Stimulated activated CD4-positive, alpha-beta T cell treated with anti-CD3 and anti-CD28 coated beads, Interleukin-1b, Interleukin-23, amount 100 ng/mL, for 48 hours (primary cell): Measurements from ENCODE around the gene ATXN7L1.
"Not testable (repeated sequence)": the region's sequence is repeated elsewhere in the genome, so short reads cannot be mapped to it uniquely, and the experiment has no call there.

Source experiments
- DNase-seq: peaks from one replicate; pipeline ENCODE4 v3.0.0-alpha.2; 2020

ATXN7L1 gene

GRCh38 chr7:105799006-105799405 is 77.4 kb downstream of the ATXN7L1 start:
- DNase-seq: no peak

GRCh38 chr7:105797652-105798051 is 78.7 kb downstream of the ATXN7L1 start:
- DNase-seq: no peak

GRCh38 chr7:105796365-105796764 is 80.0 kb downstream of the ATXN7L1 start:
- DNase-seq: no peak

GRCh38 chr7:105794741-105795729 is 81.4 kb downstream of the ATXN7L1 start:
- DNase-seq: no peak

GRCh38 chr7:105792488-105793370 is 83.7 kb downstream of the ATXN7L1 start:
- DNase-seq: no peak

- no peak for DNase-seq
Measured at GRCh38 chr7:105791926-105792325, 84.5 kb downstream of the ATXN7L1 start.

- no peak for DNase-seq
Measured at GRCh38 chr7:105790996-105791395, 85.4 kb downstream of the ATXN7L1 start.

- not testable (repeated sequence) for DNase-seq
Measured at GRCh38 chr7:105790452-105790851, 85.9 kb downstream of the ATXN7L1 start.

- DNase-seq: no peak
Measured at GRCh38 chr7:105788816-105789349, 87.5 kb downstream of the ATXN7L1 start.

- no peak for DNase-seq
Measured at GRCh38 chr7:105788356-105788755, 88.0 kb downstream of the ATXN7L1 start.

GRCh38 chr7:105787793-105788192 is 88.6 kb downstream of the ATXN7L1 start:
- no peak for DNase-seq

- no peak for DNase-seq
Measured at GRCh38 chr7:105786520-105787470, 89.6 kb downstream of the ATXN7L1 start.

GRCh38 chr7:105782391-105783042 is 93.9 kb downstream of the ATXN7L1 start:
- DNase-seq: peak; percentile 53

GRCh38 chr7:105779856-105780780 is 96.3 kb downstream of the ATXN7L1 start:
- no peak for DNase-seq

- DNase-seq: no peak
Measured at GRCh38 chr7:105778956-105779355, 97.4 kb downstream of the ATXN7L1 start.

- DNase-seq: no peak
Measured at GRCh38 chr7:105776986-105777910, 99.2 kb downstream of the ATXN7L1 start.

GRCh38 chr7:105776068-105776790 is 100.2 kb downstream of the ATXN7L1 start:
- DNase-seq: no peak

GRCh38 chr7:105775580-105775979 is 100.8 kb downstream of the ATXN7L1 start:
- DNase-seq: no peak
